Breast epithelium (tissue), 4 donors: ENCODE measurements around the gene HABP4. TPM values are rescaled to one million over a fixed set of nuclear protein-coding genes. Genes with fewer than 3 reads are reported as not detected.

Experiments
- DNase-seq, 2 donors: peaks; one replicate each; pipeline ENCODE4 v3.0.0-alpha.2; 2019; ENCODE audit warnings: low spot score in 2 of 2
- H3K27ac ChIP-seq, 2 donors: fragments of 200-600 bp; sonication (generic) in 1 of 2; one replicate each; pipeline ENCODE4 v1.5.1; 2016 to 2019; ENCODE audit warnings: mild to moderate bottlenecking in 1 of 2
- H3K27me3 ChIP-seq, 2 donors: fragments of 200-600 bp; sonication (generic) in 1 of 2; one replicate each; pipeline versions ENCODE4 v1.5.1 to v1.6.0; 2017 to 2019; ENCODE audit warnings: control low read depth in 1 of 2, mild to moderate bottlenecking in 1 of 2
- H3K36me3 ChIP-seq: fragments of 200-600 bp; one replicate; pipeline ENCODE4 v1.5.1; 2019
- H3K4me1 ChIP-seq, 2 donors: fragments of 200-600 bp; sonication (generic); one replicate each; pipeline ENCODE4 v1.5.1; 2016 to 2019; ENCODE audit warnings: control low read depth in 1 of 2
- H3K4me3 ChIP-seq, 3 donors: fragments of 200-600 bp; sonication (generic); 1 replicate in 2 of 3; 2 replicates in 1 of 3; pipeline ENCODE4 v1.5.1; 2016 to 2019; ENCODE audit warnings: mild to moderate bottlenecking in 3 of 3, moderate library complexity in 2 of 3
- H3K9me3 ChIP-seq, 2 donors: fragments of 200-600 bp; sonication (generic) in 1 of 2; one replicate each; pipeline ENCODE4 v1.5.1; 2016 to 2019; ENCODE audit warnings: control low read depth in 1 of 2
- POLR2A ChIP-seq: fragments of 450-650 bp; IDR thresholded peaks from one replicate; pipeline ENCODE4 v1.6.1; 2016; ENCODE audit warnings: antibody characterized with exemption, mild to moderate bottlenecking, moderate library complexity
- POLR2AphosphoS5 ChIP-seq, 3 donors: sonication (generic); formaldehyde crosslinking; IDR thresholded peaks; one replicate each; pipeline ENCODE4 v1.6.1; 2017; ENCODE audit warnings: antibody characterized with exemption in 3 of 3
- intact Hi-C: fragments of 100-400 bp; cut with DNase I; formaldehyde crosslinking; loops from one replicate; pipeline ENCODE4 v1.15.1; 2023; ENCODE audit warnings: low total_unique reads
- total RNA-seq, 3 donors: library from RNA; depleted of rRNA; stranded (reverse); fragments of >200 nt; gene quantifications; one replicate each; pipeline ENCODE4 v1.1.0, GENCODE V29; 2016
- TF ChIP-seq, protein P1 (sequence below), 3 donors: fragments of 450-650 bp; IDR thresholded peaks; one replicate each; pipeline ENCODE4 v1.5.1; 2016 to 2017; ENCODE audit warnings: antibody characterized with exemption in 3 of 3, mild to moderate bottlenecking in 3 of 3, moderate library complexity in 3 of 3

The HABP4 gene
- total RNA-seq, 3 donors from 2014 or later = 9.7 to 26.6 (median 22.3) TPM

DNA sequence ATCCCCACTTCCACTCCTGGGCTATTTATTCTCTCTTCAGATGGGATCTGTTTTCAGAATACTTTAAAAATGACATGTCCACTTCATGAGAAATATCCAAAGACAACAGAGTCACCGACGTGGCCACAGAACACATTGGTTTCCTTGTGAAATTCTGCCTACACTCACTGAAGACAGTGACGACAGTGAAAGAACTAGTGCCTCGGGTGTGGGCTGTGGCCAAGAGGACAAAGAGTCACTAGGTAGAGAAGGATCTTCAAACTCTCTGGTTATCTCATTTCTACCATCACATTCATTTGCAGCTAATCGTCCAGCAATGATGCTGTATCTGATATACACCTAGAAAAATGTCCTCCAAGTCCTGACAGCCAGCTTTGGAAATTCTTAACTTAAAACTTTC, 59.1 kb downstream of the HABP4 start:
- intact Hi-C loops = no loop called here
- DNase-seq = no peak
- Histone ChIP-seq H3K4me3 (no peak overlapping the region), H3K9me3 (no peaks in the 10 kb centered on the region), H3K27ac (peak overlapping the region in 1 of 2 donors; percentile 38), H3K36me3 (no peaks in the 10 kb centered on the region), H3K27me3 (no peaks in the 10 kb centered on the region), H3K4me1 (peaks cover 2 to 9% of the 10 kb centered on the region in 2 donors)
- TF ChIP-seq, protein P1, sequence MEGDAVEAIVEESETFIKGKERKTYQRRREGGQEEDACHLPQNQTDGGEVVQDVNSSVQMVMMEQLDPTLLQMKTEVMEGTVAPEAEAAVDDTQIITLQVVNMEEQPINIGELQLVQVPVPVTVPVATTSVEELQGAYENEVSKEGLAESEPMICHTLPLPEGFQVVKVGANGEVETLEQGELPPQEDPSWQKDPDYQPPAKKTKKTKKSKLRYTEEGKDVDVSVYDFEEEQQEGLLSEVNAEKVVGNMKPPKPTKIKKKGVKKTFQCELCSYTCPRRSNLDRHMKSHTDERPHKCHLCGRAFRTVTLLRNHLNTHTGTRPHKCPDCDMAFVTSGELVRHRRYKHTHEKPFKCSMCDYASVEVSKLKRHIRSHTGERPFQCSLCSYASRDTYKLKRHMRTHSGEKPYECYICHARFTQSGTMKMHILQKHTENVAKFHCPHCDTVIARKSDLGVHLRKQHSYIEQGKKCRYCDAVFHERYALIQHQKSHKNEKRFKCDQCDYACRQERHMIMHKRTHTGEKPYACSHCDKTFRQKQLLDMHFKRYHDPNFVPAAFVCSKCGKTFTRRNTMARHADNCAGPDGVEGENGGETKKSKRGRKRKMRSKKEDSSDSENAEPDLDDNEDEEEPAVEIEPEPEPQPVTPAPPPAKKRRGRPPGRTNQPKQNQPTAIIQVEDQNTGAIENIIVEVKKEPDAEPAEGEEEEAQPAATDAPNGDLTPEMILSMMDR (IDR thresholded peaks at IDR 0.05) = no peak
- no peak for TF ChIP-seq POLR2AphosphoS5 (IDR thresholded peaks at IDR 0.05)
- TF ChIP-seq POLR2A = no peak

DNA sequence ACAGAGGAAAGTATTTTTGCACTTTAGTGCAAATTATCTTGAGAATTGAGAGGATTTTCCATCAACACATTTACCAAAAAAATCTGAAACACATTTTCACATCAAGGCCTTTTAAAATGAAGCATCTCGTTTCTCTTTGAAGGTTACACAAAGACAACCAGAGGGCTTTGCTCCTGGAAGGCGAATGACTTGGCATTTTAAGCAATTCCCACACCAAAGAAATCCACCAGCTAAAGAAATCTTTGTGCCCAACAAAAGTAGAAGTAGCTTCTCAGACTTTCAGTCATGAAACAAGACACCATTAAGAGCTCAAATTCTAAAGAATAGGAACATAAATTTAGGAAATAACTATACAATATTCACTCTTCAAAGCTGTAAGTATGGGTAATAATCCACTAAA, 59.9 kb downstream of the HABP4 start:
- intact Hi-C loops = no loop called here
- Histone ChIP-seq H3K4me1 (peaks cover 2 to 9% of the 10 kb centered on the region in 2 donors), H3K27me3 (no peaks in the 10 kb centered on the region), H3K36me3 (no peaks in the 10 kb centered on the region), H3K27ac (no peak overlapping the region), H3K9me3 (no peaks in the 10 kb centered on the region), H3K4me3 (no peak overlapping the region)
- no peak for TF ChIP-seq POLR2AphosphoS5 (IDR thresholded peaks at IDR 0.05)
- no peak for TF ChIP-seq POLR2A
- TF ChIP-seq, protein P1 (IDR thresholded peaks at IDR 0.05) = no peak
- DNase-seq = no peak

DNA sequence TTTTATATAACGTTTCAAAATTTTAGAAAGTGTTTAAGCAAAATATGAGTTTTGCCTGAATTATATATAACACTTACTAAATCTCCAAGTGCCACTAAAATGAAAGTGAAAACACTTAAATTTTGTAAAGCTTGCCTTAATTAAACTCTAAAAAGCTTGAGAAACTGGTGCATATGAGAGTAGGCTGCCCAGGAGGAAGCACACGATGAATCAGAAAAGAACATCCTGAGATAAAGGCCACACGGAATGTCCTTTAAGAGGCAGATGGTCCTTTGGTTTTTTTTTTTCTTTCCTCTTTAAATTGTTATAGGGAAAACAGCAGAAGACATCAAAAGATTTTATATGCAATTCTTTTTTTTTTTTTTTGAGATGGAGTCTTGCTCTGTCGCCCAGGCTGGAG, 60.3 kb downstream of the HABP4 start:
- H3K9me3 ChIP-seq = no peaks in the 10 kb centered on the region
- H3K27ac ChIP-seq = no peak overlapping the region
- no peak for DNase-seq
- TF ChIP-seq, protein P1 (IDR thresholded peaks at IDR 0.05) = no peak
- TF ChIP-seq POLR2A = no peak
- H3K27me3 ChIP-seq = no peaks in the 10 kb centered on the region
- no peak overlapping the region for H3K4me3 ChIP-seq
- peaks cover 2 to 9% of the 10 kb centered on the region in 2 donors for H3K4me1 ChIP-seq
- H3K36me3 ChIP-seq = no peaks in the 10 kb centered on the region
- intact Hi-C loops = no loop called here

DNA sequence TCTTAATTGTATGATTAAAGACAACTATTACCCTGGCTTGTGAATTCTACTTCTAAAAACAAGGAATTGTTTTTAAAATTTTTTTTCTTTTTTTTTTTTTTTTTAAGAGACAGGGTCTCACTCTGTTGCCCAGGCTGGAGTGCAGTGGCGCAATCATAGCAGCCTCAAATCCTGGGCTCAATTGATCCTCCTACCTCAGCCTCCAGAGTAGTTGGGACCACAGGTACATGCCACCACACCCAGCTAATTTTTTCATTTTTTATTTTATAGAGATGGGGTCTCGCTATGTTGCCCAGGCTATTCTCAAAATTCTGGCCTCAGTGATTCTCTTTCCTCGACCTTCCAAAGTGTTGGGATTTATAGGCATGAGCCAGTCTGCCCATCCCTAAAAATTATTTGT, 62.3 kb downstream of the HABP4 start:
- no peak overlapping the region for H3K27ac ChIP-seq
- no peak for DNase-seq
- intact Hi-C loops = no loop called here
- peaks cover 2 to 9% of the 10 kb centered on the region in 2 donors for H3K4me1 ChIP-seq
- no peaks in the 10 kb centered on the region for H3K9me3 ChIP-seq
- no peaks in the 10 kb centered on the region for H3K36me3 ChIP-seq
- TF ChIP-seq POLR2A = no peak
- no peak for TF ChIP-seq POLR2AphosphoS5 (IDR thresholded peaks at IDR 0.05)
- TF ChIP-seq, protein P1 (IDR thresholded peaks at IDR 0.05) = no peak
- no peak overlapping the region for H3K4me3 ChIP-seq
- H3K27me3 ChIP-seq = no peaks in the 10 kb centered on the region

DNA sequence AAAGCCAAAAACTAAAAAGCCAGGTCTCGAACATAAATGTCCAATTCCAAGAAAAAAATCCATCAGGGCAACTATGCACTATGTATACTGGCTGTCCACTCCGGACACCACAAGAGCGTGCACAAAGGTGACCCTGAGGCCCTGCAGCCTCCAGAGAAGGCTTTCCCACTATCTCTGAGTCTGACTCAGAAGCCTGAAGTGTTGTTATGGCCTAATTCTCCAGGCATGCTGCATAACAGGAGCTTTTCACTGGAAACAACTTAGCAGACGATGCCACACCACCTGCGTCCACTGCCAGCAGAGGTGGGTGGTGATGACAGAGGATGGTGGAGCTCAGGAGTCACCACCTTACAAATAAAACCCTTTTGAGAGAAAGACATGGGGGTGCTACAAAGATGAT, 63.7 kb downstream of the HABP4 start:
- Histone ChIP-seq H3K9me3 (no peaks in the 10 kb centered on the region), H3K4me1 (peaks cover 2 to 9% of the 10 kb centered on the region in 2 donors), H3K27ac (peak overlapping the region; percentile 76 to 79), H3K27me3 (no peaks in the 10 kb centered on the region), H3K36me3 (no peaks in the 10 kb centered on the region), H3K4me3 (no peak overlapping the region)
- TF ChIP-seq POLR2A (no peak), POLR2AphosphoS5 (IDR thresholded peaks at IDR 0.05) (no peak)
- TF ChIP-seq, protein P1 (IDR thresholded peaks at IDR 0.05) = no peak
- no peak for DNase-seq
- intact Hi-C loops = no loop called here
